COLO668 (cell line): ENCODE results near the gene RNU1-2.
A peak's percentile ranks its signal among the peaks of the same experiment; 100 is the strongest.
"Not testable (repeated sequence)": the region's sequence is repeated elsewhere in the genome, so short reads cannot be mapped to it uniquely, and the experiment has no call there.

ENCODE experiments used
- DNase-seq: peaks from one replicate; lab custom pipeline; 2025; ENCODE audit not compliant: unreplicated experiment; lab: John Stamatoyannopoulos, UW

Gene RNU1-2

DNA sequence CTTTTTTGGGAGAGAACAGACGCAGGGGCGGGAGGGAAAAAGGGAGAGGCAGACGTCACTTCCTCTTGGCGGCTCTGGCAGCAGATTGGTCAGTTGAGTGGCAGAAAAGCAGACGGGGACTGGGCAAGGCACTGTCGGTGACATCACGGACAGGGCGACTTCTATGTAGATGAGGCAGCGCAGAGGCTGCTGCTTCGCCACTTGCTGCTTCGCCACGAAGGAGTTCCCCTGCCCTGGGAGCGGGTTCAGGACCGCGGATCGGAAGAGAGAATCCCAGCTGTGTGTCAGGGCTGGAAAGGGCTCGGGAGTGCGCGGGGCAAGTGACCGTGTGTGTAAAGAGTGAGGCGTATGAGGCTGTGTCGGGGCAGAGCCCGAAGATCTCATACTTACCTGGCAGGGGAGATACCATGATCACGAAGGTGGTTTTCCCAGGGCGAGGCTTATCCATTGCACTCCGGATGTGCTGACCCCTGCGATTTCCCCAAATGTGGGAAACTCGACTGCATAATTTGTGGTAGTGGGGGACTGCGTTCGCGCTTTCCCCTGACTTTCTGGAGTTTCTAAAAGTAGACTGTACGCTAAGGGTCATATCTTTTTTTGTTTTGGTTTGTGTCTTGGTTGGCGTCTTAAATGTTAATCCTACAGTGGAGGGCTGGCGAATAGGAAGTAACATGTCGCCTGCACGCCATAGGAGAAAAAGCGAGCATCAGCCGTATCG is at the start of gene RNU1-2:
Gene RNU1-2, plus strand, starts transcription at position 383 of the 718 bp plus-strand sequence.
- peak; percentile 77 for DNase-seq

DNA sequence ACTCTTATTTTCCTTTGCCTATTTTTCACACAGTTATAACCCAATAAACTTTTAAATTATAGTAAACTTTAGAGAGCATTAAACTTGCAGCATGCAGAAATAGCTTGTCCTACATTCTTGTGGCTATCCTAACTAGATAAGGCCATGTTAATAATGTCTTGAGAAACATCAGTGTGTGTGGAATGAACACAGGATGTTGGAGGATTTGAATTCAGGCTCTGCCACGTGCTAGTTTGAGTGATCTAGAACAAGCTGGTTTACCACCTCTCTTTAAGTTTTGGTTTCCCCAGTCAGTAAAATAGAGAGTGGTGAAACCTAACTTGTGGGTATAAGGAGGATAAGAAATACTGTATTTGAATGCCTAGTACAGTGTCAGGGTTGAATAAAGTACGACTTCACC is 39.6 kb upstream of the RNU1-2 start:
- DNase-seq = not testable (repeated sequence)

DNA sequence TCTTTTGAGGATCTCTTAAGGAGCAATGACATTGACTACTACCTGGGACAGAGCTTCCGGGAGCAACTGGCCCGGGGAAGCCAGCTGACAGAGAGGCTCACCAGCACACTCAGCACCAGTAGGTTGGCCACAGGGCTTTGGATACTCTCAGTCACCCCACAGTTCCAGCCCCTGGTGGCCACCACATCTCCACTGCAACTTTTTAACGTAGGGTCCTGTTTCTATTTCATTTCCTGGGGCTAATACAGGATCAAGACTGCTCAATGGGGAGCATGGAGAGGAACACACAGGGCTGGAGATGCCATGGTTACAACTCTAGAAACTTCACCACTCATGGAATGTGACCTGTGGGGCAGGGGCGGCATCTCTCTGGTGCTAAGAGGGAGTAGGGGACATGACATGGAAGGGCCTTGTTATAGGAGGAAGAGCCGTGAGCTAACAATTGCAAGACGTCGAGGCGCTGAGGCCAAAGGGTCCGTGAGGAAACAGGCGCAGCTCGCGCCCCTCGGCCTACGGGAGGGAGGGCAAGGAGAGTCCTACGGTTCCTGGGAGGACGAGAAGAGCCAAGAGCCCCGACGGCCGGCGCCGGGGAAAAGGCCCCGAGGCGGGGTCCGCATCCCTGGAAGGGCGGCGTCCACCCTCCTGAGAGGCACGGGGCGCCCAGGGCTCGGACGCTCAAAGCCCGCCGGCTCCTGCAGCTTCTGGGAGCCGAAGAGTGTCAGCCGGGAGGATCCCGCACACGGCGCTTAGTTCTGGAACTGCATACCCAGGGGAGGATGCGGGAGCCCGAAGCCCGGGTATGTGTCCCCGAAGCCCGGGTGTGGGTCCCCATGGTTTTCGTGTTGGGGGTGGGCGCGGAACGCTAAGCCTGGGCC is 36.4 kb upstream of the RNU1-2 start:
- DNase-seq = not testable (repeated sequence)

DNA sequence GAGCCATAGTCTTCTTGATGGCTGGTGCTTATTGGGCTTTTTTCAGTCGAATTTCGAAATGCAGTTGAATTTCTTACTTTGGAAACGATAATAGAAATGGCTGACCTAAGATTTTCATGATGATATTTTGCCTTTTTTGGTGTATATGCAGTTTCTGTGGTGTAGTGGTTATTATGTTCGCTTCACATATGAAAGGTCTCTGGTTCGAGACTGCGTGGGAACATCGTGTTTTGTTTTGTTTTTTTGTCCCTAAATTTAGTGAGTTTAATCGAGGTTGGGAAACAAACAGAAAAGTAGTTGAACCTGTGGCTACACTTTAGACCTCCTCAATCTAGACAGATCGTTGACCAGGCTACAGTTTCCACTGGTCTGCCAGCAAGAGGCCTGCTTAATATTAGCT is 35.7 kb upstream of the RNU1-2 start:
- DNase-seq = not testable (repeated sequence)

DNA sequence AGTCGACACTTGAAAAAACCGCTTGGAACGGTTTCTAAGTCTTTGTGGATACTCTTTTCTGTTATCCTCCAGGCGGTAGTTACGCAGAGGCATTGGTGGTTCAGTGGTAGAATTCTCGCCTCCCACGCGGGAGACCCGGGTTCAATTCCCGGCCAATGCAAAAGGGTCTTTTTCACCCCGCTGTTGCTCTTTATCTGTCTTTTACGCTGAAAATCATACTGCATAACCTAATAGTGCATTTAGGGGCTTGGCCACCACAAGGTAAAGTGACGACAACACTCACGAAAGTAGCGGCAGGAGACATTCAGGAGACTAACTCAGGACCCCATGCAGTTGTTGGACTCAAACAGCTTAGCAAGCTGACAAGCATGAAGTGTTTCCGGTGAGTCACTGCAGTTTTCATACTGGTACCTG is 33.9 kb upstream of the RNU1-2 start:
- not testable (repeated sequence) for DNase-seq

DNA sequence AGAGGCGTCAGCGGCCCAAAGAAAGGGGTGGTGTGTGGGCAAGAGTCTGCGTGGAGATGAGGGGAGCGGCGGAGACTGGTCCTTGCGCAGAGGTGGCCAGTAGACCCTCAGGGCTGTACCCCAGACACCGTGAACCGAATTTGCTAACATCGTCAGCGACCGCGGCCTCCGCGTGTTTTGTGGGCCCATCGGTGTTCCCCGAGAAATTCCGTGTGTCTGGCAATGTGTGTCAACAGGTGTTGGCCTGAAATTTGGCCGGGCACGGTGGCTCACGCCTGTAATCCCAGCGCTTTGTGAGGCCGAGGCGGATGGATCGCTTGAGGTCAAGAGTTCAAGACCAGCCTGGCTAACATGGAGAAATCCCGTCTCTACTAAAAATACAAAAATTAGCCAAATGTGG is 33.4 kb upstream of the RNU1-2 start:
- DNase-seq = not testable (repeated sequence)

DNA sequence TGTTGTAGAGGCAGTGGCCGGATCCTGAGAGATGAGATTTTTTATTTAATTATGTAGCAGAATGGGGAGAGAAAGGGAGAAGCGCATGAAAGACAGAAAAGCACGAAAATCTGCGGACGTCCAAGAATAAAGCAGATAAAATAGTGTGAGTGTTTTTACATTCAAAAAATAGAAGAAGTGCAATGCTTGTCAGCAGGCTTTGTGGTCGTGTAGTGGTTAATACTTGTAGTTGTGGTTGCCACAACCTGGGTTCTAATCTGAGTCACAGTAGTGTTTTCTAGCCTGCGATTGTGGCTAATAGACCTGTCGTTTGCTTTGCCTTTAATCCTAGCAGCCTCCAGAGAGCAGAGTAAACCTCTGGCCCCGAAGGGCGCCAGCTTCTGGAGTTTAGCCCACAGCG is 32.8 kb upstream of the RNU1-2 start:
- DNase-seq = not testable (repeated sequence)

DNA sequence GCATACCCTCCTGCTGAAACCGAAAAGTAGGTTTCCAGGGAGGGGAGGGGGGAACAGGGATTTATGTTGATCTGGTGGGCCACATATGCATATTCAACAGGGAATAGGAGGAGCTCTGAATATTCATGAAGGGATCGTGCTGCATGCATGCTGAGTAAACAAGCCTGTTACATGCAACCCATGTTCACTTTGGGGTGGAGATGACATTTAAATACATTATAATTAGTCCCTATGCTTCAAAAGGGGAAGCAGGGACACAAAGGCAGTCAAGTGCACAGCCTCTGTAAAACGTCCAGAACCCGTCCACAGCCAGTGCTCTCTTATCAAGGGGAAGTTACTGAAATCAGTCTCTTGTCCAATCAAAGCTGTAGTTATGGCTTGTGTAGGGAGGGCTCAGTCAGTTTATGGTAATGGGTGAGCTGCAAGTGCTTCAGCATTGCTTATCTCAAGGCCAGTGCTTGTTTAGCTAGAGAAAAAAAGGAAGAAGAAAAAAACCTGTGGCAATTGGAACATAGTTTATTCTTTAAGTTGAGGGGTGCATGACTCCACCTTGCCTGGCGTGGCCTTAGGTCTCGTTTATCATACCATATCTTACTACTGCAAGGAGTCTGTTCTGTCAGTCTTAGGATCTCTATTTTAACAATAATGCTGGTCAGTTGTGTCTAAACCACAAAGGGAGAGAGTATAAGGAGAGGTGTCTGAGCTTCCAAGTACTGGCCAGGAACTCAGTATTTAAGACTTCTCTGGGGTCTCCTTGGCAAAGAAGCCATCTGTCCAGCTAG is 28.7 kb upstream of the RNU1-2 start:
- DNase-seq = not testable (repeated sequence)

DNA sequence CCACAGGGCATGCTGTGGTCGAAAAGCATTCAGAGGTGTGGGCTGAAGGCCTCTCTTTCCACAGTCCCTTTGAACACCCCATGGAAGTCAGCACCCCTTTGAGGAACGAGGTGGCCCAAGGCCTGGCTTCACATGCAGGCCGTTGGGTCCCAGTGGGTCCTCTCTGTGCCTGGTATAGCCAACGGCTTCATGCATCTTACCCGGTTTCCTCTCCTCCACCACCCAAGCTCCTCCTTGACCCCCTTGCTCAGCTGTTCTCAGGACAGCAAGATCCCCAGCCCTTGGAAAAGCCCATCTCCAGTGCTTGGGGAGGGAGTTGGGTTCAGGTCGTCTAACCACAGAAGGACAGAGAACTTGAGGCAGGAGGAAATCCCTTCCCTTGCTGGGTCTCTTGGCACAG is 27.0 kb upstream of the RNU1-2 start:
- DNase-seq = not testable (repeated sequence)

DNA sequence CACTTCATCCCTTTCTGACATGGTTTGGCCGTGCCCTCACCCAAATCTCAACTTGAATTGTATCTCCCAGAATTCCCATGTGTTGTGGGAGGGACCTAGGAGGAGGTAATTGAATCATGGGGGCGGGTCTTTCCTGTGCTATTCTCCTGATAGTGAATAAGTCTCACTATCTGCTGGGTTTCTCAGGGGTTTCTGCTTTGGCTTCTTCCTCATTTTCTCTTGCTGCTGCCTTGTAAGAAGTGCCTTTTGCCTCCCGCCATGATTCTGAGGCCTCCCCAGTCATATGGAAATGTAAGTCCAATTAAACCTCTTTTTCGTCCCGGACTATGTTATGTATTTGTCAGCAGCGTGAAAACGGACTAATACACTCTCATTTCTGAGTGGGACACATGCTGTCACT is 25.8 kb upstream of the RNU1-2 start:
- not testable (repeated sequence) for DNase-seq

DNA sequence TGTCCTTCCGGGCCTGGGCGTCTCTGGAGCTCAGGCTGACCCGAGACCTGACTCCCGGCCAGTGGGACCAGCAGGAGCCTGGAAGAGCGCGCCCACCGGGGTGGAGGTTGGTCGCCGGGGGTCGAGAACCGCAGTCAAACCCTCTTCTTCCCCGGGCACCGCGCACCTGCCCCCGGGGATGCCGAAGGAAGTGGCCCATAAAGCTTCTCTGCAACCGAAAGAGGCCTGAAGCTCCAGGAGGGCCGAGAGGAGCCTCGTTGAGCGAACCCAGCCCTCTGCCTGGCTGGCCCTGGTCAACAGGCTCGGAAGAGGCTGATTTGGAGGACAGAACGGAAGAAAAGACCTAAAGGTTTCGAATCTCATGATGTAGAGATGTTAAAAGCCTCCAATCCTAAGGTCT is 24.6 kb upstream of the RNU1-2 start:
- DNase-seq = not testable (repeated sequence)

DNA sequence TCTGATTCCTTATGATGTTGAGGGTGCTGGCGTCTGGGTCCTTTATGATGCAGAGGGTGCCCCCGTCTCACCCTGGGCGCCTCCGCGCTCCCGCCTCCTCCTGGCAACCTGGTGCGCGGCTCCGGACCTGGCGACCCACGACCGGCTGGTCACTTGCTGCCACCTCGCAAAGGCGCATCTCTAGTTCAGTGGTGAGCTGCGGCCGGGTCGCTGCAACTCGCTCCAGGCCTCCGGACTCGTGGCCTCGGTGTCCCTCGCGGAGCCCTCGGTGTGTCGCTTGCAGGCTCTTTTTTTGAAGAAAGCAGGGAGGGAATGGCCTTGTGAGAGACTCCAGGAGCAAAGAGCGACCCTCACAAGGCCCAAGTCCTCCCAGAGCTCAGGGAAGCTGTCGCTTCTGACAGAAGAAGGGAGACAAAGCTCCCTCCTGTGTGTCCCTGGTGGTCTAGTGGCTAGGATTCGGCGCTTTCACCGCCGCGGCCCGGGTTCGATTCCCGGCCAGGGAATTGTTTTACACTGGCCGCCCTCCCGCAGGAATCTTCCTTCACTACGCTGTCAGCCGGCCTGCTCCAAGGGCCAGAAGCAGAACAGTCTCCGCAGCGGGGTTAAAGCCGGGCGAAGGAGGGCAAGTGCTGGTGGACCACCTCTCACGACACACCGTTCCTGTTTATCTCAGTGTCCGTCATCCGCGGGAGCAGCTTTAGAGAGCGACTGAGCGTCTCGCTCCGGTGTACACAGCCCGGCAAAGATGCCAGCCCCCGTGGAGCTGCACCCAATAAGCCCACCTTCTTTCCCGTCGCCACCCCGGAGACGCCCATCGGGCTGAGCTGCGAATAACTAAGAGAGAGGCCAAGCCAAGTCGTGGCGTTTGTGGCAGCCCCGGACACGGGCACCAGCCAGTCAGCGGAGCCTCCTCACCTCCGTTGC is 23.4 kb upstream of the RNU1-2 start:
- not testable (repeated sequence) for DNase-seq

DNA sequence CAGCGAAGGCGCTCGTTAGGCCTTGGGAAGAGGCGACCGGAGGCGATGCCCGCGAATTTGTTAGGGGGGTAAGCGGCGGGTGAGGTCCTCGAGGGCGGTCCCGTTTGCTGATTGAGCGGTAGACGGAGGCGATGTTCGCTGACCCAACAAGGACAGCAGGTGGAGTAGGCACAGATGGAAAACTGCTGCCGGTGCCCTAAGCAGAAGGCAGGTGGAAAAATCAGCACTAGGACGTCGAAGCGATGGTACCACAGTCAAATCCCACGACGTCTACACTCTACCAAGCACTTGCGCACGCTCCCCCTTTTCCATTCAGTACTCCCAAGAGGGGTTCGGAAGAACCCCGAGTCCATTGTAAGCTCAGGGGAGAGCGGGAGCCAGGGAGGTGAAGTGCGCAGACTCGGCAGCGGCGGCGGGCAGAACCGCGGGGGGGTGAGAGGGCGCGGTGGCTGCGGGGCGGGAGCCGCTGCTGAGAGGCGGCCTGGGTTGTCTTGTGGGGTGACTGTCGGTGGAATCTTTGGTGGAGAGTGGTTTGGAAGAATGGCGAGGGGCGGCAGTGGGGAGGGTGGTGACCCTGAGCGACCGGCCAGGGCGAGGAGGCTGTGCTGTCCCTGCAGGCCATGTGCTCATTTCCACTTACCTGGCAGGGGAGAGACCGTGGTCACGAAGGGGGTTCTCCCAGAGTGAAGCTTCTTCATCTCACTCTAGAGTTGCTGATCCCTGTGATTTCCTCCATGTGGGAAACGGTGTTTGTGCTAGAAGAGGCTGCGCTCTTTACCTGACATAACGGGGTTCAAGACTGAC is 22.5 kb upstream of the RNU1-2 start:
- DNase-seq = not testable (repeated sequence)

DNA sequence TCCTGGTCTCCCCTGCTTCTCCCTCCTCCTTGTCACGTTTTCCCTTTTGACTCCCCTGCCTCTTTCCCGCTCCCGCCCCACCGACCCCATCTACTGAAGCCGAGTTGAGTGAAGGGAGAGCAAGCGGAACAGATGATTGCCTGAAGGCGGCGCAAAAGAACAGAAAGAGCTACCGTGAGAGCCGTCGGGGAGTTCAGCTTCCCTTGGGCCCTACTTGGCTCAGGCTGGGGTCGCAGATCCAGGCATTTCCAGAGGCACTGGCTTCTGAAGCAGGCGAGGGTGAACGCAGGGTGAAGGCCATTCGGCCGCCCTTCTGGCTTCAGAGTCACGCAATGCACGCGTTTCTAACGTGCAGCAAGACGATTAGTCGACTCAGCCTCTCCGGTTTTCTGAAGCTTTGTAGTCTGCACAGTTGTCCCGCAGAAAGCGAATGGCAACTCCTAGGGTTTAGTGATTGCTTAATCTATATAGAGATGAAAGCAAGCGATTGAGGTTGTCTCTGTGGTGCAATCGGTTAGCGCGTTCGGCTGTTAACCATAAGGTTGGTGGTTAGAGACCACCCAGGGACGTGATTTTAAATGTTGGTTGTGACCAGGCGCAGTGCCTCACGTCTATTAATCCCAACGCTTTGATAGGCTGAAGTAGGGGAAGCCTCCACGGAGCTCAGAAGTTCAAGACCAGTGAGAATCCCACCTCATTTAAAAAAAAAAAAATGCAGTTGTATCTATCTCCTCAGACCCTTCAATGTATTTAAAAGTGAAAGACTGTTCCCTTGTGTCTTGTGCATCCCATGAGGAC is 20.6 kb upstream of the RNU1-2 start:
- not testable (repeated sequence) for DNase-seq

DNA sequence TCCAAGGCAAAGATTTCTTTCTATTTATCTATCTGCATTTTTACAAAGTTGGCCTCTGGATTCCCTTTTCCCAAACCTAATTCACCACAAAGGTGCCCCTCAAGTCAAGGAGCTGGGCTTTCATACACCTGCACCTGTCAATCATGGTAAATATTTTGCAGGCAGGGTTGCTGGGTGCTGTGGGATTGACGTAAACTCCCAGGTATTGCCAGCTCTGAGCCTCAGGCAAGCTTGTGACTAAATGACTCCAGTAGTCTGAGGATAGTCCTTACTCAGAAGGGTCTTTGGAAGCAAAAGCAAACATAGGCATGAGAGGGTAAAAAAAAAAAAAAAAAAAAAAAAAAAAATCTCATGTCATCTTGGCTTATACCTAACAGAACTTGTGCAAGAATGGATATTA is 14.0 kb upstream of the RNU1-2 start:
- not testable (repeated sequence) for DNase-seq

DNA sequence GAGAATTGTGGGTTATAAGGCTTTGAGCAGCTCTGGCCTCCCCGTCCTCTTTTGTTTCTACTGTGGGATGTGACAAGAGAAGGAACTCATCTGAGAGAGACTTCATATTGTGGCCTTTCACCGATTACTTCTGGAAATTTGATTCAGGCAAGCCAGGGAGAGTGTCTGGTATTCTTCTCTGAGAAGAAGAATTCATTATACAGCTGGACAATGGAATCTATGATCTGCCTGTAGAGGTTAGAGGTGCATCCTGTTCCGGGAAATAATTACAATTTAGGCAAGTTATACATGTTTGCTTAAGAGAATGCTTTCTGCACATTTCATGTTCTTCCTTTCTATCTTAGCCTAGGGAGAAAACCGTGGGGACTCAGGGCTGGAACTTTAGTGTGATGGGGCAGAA is 12.8 kb upstream of the RNU1-2 start:
- no peak for DNase-seq

DNA sequence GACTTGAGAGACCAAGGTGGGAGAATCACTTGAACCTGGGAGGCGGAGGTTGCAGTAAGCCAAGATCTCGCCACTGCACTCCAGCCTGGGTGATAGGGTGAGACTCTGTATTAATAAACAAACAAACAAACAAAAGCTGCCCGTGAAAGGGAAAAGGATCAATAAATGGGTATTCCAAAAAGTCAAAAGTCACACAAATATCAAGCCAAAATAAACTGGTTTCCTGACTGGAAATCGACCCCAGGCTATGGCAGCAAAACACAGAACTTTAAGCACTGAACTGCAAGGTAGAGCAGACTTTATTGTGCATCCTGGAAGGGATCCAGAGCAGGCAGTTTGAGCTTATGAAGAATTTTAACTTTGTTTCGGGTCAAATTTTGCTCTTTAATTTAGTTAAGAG is 11.3 kb upstream of the RNU1-2 start:
- DNase-seq = not testable (repeated sequence)

DNA sequence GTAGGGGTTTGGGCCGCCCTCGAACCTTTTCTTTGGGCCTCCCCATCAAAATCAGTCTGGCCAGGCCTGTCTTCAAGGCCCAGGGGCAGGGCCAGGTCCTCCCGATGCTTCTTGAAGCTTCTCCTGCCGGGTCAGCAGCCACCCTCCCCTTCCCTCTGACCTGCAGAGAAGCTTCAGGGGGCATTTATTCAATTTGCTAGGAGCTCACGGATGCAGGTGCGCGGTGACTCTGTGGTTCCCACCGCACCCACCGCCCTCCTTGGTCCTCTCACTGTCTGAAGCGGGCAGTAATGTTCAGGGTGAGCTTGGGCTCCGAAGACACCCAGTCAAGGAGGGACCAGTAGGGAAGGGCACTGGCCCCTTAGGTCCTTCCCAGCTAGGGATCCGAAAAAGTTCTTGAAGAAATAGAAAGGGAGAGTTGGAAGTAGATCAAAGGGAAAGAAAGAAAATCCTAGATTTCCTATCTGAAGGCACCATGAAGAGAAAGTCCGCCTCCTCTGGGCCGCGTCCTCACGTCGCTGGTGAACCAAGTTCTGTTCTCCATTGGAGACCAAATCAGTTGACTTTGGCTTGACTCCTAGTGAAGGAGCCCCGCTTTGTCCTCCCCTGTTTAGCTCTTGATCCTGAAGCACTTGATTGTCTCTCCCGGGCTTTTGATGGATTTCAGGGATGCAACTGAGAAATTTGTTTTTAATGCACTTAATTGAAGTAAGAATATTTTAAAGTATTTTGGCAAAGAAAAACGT is 8.7 kb upstream of the RNU1-2 start:
- DNase-seq = no peak
